HEK293T (cell line): ENCODE measurements around the gene IMMT.

Experiments used
- CTCF ChIA-PET: fragments of 350-600 bp; formaldehyde crosslinking; extraction: SDS; loops from one replicate; lab custom pipeline; 2021; ENCODE audit warnings: antibody characterized with exemption, inconsistent platforms; lab: Yijun Ruan, JAX
- POLR2A ChIA-PET: fragments of 350-600 bp; formaldehyde crosslinking; extraction: SDS; loops from one replicate; lab custom pipeline; 2020; ENCODE audit warnings: antibody characterized with exemption, inconsistent platforms; lab: Yijun Ruan, JAX
- DNase-seq: peaks from one replicate; pipeline ENCODE4 v3.0.0; 2012; ENCODE audit warnings: mixed read lengths; ENCODE audit errors: extremely low spot score
- ARNT ChIP-seq: fragments of 450-650 bp; IDR thresholded peaks from 2 replicates; pipeline ENCODE4 v1.6.1; 2017; ENCODE audit warnings: mild to moderate bottlenecking
- BHLHE40 ChIP-seq: fragments of 450-650 bp; IDR thresholded peaks from 2 replicates; pipeline ENCODE4 v1.6.1; 2016; ENCODE audit warnings: mild to moderate bottlenecking, moderate library complexity, borderline replicate concordance
- CTBP1 ChIP-seq: fragments of 450-650 bp; IDR thresholded peaks from 2 replicates; pipeline ENCODE4 v1.6.1; 2016; ENCODE audit warnings: borderline replicate concordance
- ELF4 ChIP-seq: fragments of 450-650 bp; IDR thresholded peaks from 2 replicates; pipeline ENCODE4 v1.6.1; 2017; ENCODE audit warnings: antibody characterized with exemption
- FOXA1 ChIP-seq: fragments of 450-650 bp; IDR thresholded peaks from 2 replicates; pipeline ENCODE4 v1.6.1; 2016; ENCODE audit warnings: mild to moderate bottlenecking
- FOXK2 ChIP-seq: fragments of 450-650 bp; IDR thresholded peaks from 2 replicates; pipeline ENCODE4 v1.6.1; 2016; ENCODE audit warnings: mild to moderate bottlenecking
- FOXM1 ChIP-seq: fragments of 450-650 bp; IDR thresholded peaks from 2 replicates; pipeline ENCODE4 v1.6.1; 2017; ENCODE audit warnings: mild to moderate bottlenecking, borderline replicate concordance
- HDGF ChIP-seq: fragments of 450-650 bp; IDR thresholded peaks from 2 replicates; pipeline ENCODE4 v1.6.1; 2017; ENCODE audit warnings: antibody characterized with exemption, borderline replicate concordance
- L3MBTL2 ChIP-seq: fragments of 450-650 bp; conservative IDR thresholded peaks from 2 replicates; pipeline ENCODE4 v1.6.1; 2016; ENCODE audit warnings: mild to moderate bottlenecking
- LEF1 ChIP-seq: fragments of 450-650 bp; IDR thresholded peaks from 2 replicates; pipeline ENCODE4 v1.6.1; 2017; ENCODE audit warnings: mild to moderate bottlenecking, borderline replicate concordance
- NFRKB ChIP-seq: fragments of 450-650 bp; IDR thresholded peaks from 2 replicates; pipeline ENCODE4 v1.6.1; 2016; ENCODE audit warnings: mild to moderate bottlenecking, moderate library complexity
- PKNOX1 ChIP-seq: fragments of 450-650 bp; IDR thresholded peaks from 2 replicates; pipeline ENCODE4 v1.6.1; 2016
- SP1 ChIP-seq: fragments of 450-650 bp; IDR thresholded peaks from 2 replicates; pipeline ENCODE4 v1.6.1; 2017
- SUZ12 ChIP-seq: fragments of 450-650 bp; IDR thresholded peaks from 2 replicates; pipeline ENCODE4 v1.6.1; 2016; ENCODE audit warnings: mild to moderate bottlenecking
- TARDBP ChIP-seq: fragments of 450-650 bp; IDR thresholded peaks from 2 replicates; pipeline ENCODE4 v1.6.1; 2016
- ZNF384 ChIP-seq: fragments of 450-650 bp; IDR thresholded peaks from 2 replicates; pipeline ENCODE4 v1.6.1; 2016

IMMT gene

GRCh38 chr2:86147793-86148192 is 47.5 kb downstream of the IMMT start:
- DNase-seq: no peak
- ChIA-PET POLR2A (no interaction called here), CTCF (no interaction called here)
- TF ChIP-seq FOXK2: no peak
- no peak for TF ChIP-seq ELF4
- TF ChIP-seq ARNT: no peak
- no peak for TF ChIP-seq HDGF
- TF ChIP-seq LEF1: no peak
- no peak for TF ChIP-seq SP1
- TF ChIP-seq FOXA1: no peak
- no peak for TF ChIP-seq NFRKB
- no peak for TF ChIP-seq PKNOX1
- no peak for TF ChIP-seq SUZ12
- TF ChIP-seq TARDBP: no peak
- TF ChIP-seq ZNF384: no peak
- no peak for TF ChIP-seq BHLHE40
- TF ChIP-seq L3MBTL2: no peak
- TF ChIP-seq CTBP1: no peak
- TF ChIP-seq FOXM1: no peak

GRCh38 chr2:86143926-86144685 is 51.2 kb downstream of the IMMT start:
- TF ChIP-seq LEF1 (no peak), ZNF384 (no peak)
- POLR2A ChIA-PET: interaction anchor here (1.4 kb wide), 1 partner anchor 51 kb away, joined by 5 read pairs; the partner anchor contains the start of gene IMMT
- no peak for DNase-seq
- CTCF ChIA-PET: no interaction called here

GRCh38 chr2:86143307-86143706 is 52.0 kb downstream of the IMMT start:
- TF ChIP-seq FOXA1 (no peak), SP1 (no peak), ELF4 (no peak), NFRKB (no peak), PKNOX1 (no peak), BHLHE40 (no peak), LEF1 (no peak), ARNT (no peak)
- CTCF ChIA-PET: no interaction called here
- DNase-seq: no peak
- POLR2A ChIA-PET: interaction anchor here (1.4 kb wide), 1 partner anchor 52 kb away, joined by 5 read pairs; the partner anchor contains the start of gene IMMT

- POLR2A ChIA-PET: no interaction called here
- CTCF ChIA-PET: no interaction called here
- DNase-seq: no peak
- no peak for TF ChIP-seq ARNT
- TF ChIP-seq LEF1: no peak
- TF ChIP-seq CTBP1: no peak
- no peak for TF ChIP-seq SP1
- no peak for TF ChIP-seq BHLHE40
- TF ChIP-seq FOXA1: no peak
- no peak for TF ChIP-seq ELF4
These were observed 52.6 kb downstream of the IMMT start for GRCh38 chr2:86142436-86143257.

- TF ChIP-seq HDGF: no peak
- TF ChIP-seq ARNT: no peak
- no peak for TF ChIP-seq SUZ12
- TF ChIP-seq FOXA1: no peak
- TF ChIP-seq ZNF384: no peak
- TF ChIP-seq LEF1: no peak
- TF ChIP-seq FOXM1: no peak
- no peak for TF ChIP-seq L3MBTL2
- no peak for TF ChIP-seq NFRKB
- TF ChIP-seq PKNOX1: no peak
- TF ChIP-seq CTBP1: no peak
- TF ChIP-seq BHLHE40: no peak
- no peak for TF ChIP-seq ELF4
- TF ChIP-seq TARDBP: no peak
- TF ChIP-seq SP1: no peak
- TF ChIP-seq FOXK2: no peak
- ChIA-PET POLR2A (no interaction called here), CTCF (no interaction called here)
- DNase-seq: no peak
These were observed 54.3 kb downstream of the IMMT start for GRCh38 chr2:86140969-86141392.

- POLR2A ChIA-PET: no interaction called here
- DNase-seq: no peak
- TF ChIP-seq NFRKB (no peak), HDGF (no peak), L3MBTL2 (no peak), FOXM1 (no peak), ZNF384 (no peak), ARNT (no peak), BHLHE40 (no peak), SUZ12 (no peak), LEF1 (no peak), TARDBP (no peak), ELF4 (no peak), SP1 (no peak), CTBP1 (no peak), FOXA1 (no peak)
- CTCF ChIA-PET: no interaction called here
These were observed 55.3 kb downstream of the IMMT start for GRCh38 chr2:86139981-86140380.
